K562 (cell line): ENCODE results near the gene NQO2. TPM values are rescaled to one million over a fixed set of nuclear protein-coding genes. Genes with fewer than 3 reads are reported as not detected.

Experiments used
- GATAD2B ChIP-seq: fragments of 450-650 bp; IDR thresholded peaks from 2 replicates; pipeline ENCODE4 v1.6.1; 2017; ENCODE audit warnings: mild to moderate bottlenecking, borderline replicate concordance
- KLF1 ChIP-seq: fragments of 450-650 bp; IDR thresholded peaks from 2 replicates; pipeline ENCODE4 v1.6.1; 2016; ENCODE audit warnings: missing genetic modification characterization, missing compliant biosample characterization
- MAZ ChIP-seq, 2 experiments: fragments of 450-650 bp in 1 of 2; sonication (generic) in 1 of 2; formaldehyde crosslinking; IDR thresholded peaks in 1 of 2; conservative IDR thresholded peaks in 1 of 2; 2 replicates each; pipeline versions ENCODE4 v1.4.0 to v1.5.0; 2020; ENCODE audit warnings: mild to moderate bottlenecking in 1 of 2, missing genetic modification reagents in 1 of 2
- POLR2B ChIP-seq: fragments of 450-650 bp; IDR thresholded peaks from 2 replicates; pipeline ENCODE4 v1.6.1; 2018; ENCODE audit warnings: low read depth; ENCODE audit not compliant: partially characterized antibody
- PRMT5 ChIP-seq: sonication (generic); formaldehyde crosslinking; IDR thresholded peaks from 2 replicates; pipeline ENCODE4 v1.5.0; 2020; ENCODE audit warnings: missing genetic modification reagents
- RFX5 ChIP-seq: IDR thresholded peaks from 2 replicates; pipeline ENCODE4 v1.6.1; 2011; ENCODE audit warnings: low read depth, mild to moderate bottlenecking, improper control_type of control experiment, low read length
- SRSF3 ChIP-seq: fragments of 200-400 bp; formaldehyde crosslinking; IDR thresholded peaks from 2 replicates; pipeline ENCODE4 v1.6.1; 2016; ENCODE audit warnings: mild to moderate bottlenecking, low read length, moderate library complexity; ENCODE audit not compliant: insufficient read depth
- TAF15 ChIP-seq: fragments of 200-400 bp; formaldehyde crosslinking; IDR thresholded peaks from 2 replicates; pipeline ENCODE4 v1.6.1; 2017; ENCODE audit warnings: mild to moderate bottlenecking, low read depth, low read length, moderate library complexity
- TAF7 ChIP-seq: fragments of 450-650 bp; IDR thresholded peaks from 2 replicates; pipeline ENCODE4 v1.6.1; 2016; ENCODE audit warnings: missing genetic modification characterization, missing compliant biosample characterization
- U2AF1 ChIP-seq: fragments of 200-400 bp; formaldehyde crosslinking; optimal IDR thresholded peaks from 2 replicates; pipeline ENCODE3; 2017; ENCODE audit warnings: mild to moderate bottlenecking, low read depth, low read length, moderate library complexity
- ZNF24 ChIP-seq: fragments of 450-650 bp; IDR thresholded peaks from 2 replicates; pipeline ENCODE4 v1.6.1; 2016
- ZNF311 ChIP-seq: fragments of 250-450 bp; sonication (Bioruptor Pico); IDR thresholded peaks from 2 replicates; pipeline ENCODE4 v1.4.0; 2020; ENCODE audit warnings: mild to moderate bottlenecking, moderate library complexity
- polyA plus RNA-seq, 8 experiments: library from polyadenylated mRNA; depleted of rRNA in 4 of 8; stranded (reverse) in 5 of 8; unstranded in 3 of 8; fragments of >200 nt; fragmentation: Nextera tagmentation in 2 of 8; fragmentation: Illumina TruSeq in 1 of 8; extraction: Ambion mirVana in 2 of 8; extraction: Trizol in 1 of 8; gene quantifications; 2 replicates each; pipeline versions ENCODE4 v1.2.1 to v1.2.3, GENCODE V29; 2011 to 2014; ENCODE audit warnings: inconsistent platforms in 1 of 8, missing spikeins in 1 of 8
- total RNA-seq, 7 experiments: library from RNA; depleted of rRNA in 6 of 7; stranded (reverse); fragments of >200 nt in 6 of 7; fragmentation: Illumina TruSeq in 2 of 7; extraction: Trizol in 2 of 7; gene quantifications; 2 replicates each; pipeline versions ENCODE4 v1.2.1 to v1.2.3, GENCODE V29; 2011 to 2021; ENCODE audit warnings: low replicate concordance in 1 of 7
- TF ChIP-seq, protein P1 (sequence below): fragments of 450-650 bp; formaldehyde crosslinking; IDR thresholded peaks from 2 replicates; pipeline ENCODE4 v1.4.0; 2020; ENCODE audit warnings: mild to moderate bottlenecking
- TF ChIP-seq, protein P2 (sequence below): fragments of 150-350 bp; IDR thresholded peaks from 2 replicates; pipeline ENCODE4 v1.6.1; 2014; ENCODE audit warnings: low read depth, mild to moderate bottlenecking, low read length, borderline replicate concordance
- TF ChIP-seq, protein P3 (sequence below): sonication (generic); formaldehyde crosslinking; IDR thresholded peaks from 2 replicates; pipeline ENCODE4 v1.8.0; 2022; ENCODE audit warnings: mild to moderate bottlenecking, missing genetic modification reagents
- TF ChIP-seq, protein P4 (sequence below): fragments of 250-450 bp; sonication (Bioruptor Pico); IDR thresholded peaks from 2 replicates; pipeline ENCODE4 v1.4.0; 2020; ENCODE audit warnings: mild to moderate bottlenecking, moderate library complexity
- TF ChIP-seq, protein P5 (sequence below): fragments of 450-650 bp; IDR thresholded peaks from 2 replicates; pipeline ENCODE4 v1.6.1; 2017; ENCODE audit warnings: mild to moderate bottlenecking, moderate library complexity

Gene NQO2
- total and polyA plus RNA-seq, 9 of the 15 experiments (the other 6 are each of a cell fraction or from before 2014, with no cell fraction given): 54.6 to 214 (median 116) TPM

DNA sequence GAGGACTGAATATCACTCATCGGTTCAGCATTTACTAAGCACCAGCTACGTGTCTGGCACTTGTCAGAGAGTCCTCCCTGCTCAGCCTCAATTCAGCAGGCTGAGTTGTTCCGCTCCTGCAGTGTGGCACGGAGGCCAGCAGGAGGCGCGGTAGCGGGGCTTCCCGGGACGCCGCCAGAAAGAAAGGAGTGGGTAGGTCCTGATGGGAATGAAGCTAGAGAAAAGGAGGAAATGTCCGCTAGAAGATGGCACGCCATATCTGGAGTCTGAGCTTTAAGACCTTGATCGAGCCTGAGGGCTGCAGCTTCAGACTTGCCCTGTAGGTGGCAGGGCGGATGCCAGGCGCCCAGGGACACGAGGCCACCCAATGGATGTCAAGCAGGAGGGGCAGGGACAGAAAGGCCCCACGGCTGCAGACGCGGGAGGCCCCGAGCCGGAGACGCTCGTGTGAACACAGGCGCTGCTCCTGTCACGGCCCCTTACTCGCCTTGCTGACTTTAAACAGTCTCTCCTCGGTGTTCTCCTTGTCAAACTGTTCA lies 47.1 kb upstream of the NQO2 start (continued):
- TF ChIP-seq, protein P1, sequence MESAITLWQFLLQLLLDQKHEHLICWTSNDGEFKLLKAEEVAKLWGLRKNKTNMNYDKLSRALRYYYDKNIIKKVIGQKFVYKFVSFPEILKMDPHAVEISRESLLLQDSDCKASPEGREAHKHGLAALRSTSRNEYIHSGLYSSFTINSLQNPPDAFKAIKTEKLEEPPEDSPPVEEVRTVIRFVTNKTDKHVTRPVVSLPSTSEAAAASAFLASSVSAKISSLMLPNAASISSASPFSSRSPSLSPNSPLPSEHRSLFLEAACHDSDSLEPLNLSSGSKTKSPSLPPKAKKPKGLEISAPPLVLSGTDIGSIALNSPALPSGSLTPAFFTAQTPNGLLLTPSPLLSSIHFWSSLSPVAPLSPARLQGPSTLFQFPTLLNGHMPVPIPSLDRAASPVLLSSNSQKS (CRISPR knock-in tag): no peak
- no peak for TF ChIP-seq RFX5
- no peak for TF ChIP-seq PRMT5 (CRISPR knock-in tag)
- TF ChIP-seq U2AF1: no peak
- TF ChIP-seq TAF15: no peak
- no peak for TF ChIP-seq ZNF311 (CRISPR knock-in tag)
- TF ChIP-seq, protein P2, sequence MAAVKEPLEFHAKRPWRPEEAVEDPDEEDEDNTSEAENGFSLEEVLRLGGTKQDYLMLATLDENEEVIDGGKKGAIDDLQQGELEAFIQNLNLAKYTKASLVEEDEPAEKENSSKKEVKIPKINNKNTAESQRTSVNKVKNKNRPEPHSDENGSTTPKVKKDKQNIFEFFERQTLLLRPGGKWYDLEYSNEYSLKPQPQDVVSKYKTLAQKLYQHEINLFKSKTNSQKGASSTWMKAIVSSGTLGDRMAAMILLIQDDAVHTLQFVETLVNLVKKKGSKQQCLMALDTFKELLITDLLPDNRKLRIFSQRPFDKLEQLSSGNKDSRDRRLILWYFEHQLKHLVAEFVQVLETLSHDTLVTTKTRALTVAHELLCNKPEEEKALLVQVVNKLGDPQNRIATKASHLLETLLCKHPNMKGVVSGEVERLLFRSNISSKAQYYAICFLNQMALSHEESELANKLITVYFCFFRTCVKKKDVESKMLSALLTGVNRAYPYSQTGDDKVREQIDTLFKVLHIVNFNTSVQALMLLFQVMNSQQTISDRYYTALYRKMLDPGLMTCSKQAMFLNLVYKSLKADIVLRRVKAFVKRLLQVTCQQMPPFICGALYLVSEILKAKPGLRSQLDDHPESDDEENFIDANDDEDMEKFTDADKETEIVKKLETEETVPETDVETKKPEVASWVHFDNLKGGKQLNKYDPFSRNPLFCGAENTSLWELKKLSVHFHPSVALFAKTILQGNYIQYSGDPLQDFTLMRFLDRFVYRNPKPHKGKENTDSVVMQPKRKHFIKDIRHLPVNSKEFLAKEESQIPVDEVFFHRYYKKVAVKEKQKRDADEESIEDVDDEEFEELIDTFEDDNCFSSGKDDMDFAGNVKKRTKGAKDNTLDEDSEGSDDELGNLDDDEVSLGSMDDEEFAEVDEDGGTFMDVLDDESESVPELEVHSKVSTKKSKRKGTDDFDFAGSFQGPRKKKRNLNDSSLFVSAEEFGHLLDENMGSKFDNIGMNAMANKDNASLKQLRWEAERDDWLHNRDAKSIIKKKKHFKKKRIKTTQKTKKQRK: no peak
- no peak for TF ChIP-seq TAF7 (tag)
- TF ChIP-seq, protein P3, sequence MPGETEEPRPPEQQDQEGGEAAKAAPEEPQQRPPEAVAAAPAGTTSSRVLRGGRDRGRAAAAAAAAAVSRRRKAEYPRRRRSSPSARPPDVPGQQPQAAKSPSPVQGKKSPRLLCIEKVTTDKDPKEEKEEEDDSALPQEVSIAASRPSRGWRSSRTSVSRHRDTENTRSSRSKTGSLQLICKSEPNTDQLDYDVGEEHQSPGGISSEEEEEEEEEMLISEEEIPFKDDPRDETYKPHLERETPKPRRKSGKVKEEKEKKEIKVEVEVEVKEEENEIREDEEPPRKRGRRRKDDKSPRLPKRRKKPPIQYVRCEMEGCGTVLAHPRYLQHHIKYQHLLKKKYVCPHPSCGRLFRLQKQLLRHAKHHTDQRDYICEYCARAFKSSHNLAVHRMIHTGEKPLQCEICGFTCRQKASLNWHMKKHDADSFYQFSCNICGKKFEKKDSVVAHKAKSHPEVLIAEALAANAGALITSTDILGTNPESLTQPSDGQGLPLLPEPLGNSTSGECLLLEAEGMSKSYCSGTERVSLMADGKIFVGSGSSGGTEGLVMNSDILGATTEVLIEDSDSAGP (CRISPR knock-in tag): 0 out of 2 replicates have a peak, but pooled peaks have one; percentile 68
- no peak for TF ChIP-seq SRSF3
- TF ChIP-seq, protein P4, sequence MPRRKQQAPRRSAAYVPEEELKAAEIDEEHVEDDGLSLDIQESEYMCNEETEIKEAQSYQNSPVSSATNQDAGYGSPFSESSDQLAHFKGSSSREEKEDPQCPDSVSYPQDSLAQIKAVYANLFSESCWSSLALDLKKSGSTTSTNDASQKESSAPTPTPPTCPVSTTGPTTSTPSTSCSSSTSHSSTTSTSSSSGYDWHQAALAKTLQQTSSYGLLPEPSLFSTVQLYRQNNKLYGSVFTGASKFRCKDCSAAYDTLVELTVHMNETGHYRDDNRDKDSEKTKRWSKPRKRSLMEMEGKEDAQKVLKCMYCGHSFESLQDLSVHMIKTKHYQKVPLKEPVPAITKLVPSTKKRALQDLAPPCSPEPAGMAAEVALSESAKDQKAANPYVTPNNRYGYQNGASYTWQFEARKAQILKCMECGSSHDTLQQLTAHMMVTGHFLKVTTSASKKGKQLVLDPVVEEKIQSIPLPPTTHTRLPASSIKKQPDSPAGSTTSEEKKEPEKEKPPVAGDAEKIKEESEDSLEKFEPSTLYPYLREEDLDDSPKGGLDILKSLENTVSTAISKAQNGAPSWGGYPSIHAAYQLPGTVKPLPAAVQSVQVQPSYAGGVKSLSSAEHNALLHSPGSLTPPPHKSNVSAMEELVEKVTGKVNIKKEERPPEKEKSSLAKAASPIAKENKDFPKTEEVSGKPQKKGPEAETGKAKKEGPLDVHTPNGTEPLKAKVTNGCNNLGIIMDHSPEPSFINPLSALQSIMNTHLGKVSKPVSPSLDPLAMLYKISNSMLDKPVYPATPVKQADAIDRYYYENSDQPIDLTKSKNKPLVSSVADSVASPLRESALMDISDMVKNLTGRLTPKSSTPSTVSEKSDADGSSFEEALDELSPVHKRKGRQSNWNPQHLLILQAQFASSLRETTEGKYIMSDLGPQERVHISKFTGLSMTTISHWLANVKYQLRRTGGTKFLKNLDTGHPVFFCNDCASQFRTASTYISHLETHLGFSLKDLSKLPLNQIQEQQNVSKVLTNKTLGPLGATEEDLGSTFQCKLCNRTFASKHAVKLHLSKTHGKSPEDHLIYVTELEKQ (CRISPR knock-in tag): no peak
- TF ChIP-seq, protein P5, sequence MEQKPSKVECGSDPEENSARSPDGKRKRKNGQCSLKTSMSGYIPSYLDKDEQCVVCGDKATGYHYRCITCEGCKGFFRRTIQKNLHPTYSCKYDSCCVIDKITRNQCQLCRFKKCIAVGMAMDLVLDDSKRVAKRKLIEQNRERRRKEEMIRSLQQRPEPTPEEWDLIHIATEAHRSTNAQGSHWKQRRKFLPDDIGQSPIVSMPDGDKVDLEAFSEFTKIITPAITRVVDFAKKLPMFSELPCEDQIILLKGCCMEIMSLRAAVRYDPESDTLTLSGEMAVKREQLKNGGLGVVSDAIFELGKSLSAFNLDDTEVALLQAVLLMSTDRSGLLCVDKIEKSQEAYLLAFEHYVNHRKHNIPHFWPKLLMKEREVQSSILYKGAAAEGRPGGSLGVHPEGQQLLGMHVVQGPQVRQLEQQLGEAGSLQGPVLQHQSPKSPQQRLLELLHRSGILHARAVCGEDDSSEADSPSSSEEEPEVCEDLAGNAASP: no peak
- no peak for TF ChIP-seq POLR2B
- peak; percentile 96 for TF ChIP-seq KLF1 (tag)
- peak in 1 of 2 experiments; percentile 46; a peak in 2 of 4 replicates for TF ChIP-seq MAZ (CRISPR knock-in tag; conservative IDR thresholded peaks at IDR 0.05 in 1 of 2, IDR thresholded peaks at IDR 0.05 in 1 of 2)
- no peak for TF ChIP-seq ZNF24
- no peak for TF ChIP-seq GATAD2B
